GM12878 (cell line): Measurements from ENCODE around the gene CPLANE2.

Source experiments
- CBX3 ChIP-seq: fragments of 200-600 bp; sonication (generic); IDR thresholded peaks from 2 replicates; pipeline ENCODE4 v1.6.1; 2016; ENCODE audit warnings: low read depth, borderline replicate concordance
- DPF2 ChIP-seq: fragments of 450-650 bp; IDR thresholded peaks from 2 replicates; pipeline ENCODE4 v1.6.1; 2017; ENCODE audit warnings: mild to moderate bottlenecking
- EP300 ChIP-seq, 2 experiments: fragments of 150-350 bp in 1 of 2; IDR thresholded peaks; 2 replicates each; pipeline ENCODE4 v1.6.1; 2011 to 2012; ENCODE audit warnings: low read depth in 2 of 2, low read length in 2 of 2, borderline replicate concordance in 1 of 2, improper control_type of control experiment in 1 of 2, inconsistent platforms in 1 of 2; ENCODE audit not compliant: control insufficient read depth in 1 of 2
- MYC ChIP-seq: IDR thresholded peaks from 2 replicates; pipeline ENCODE4 v1.6.1; 2011; ENCODE audit warnings: mild to moderate bottlenecking, low read length, moderate library complexity, inconsistent platforms; ENCODE audit not compliant: insufficient read depth, insufficient replicate concordance, insufficient read length, severe bottlenecking
- PAX5 ChIP-seq: IDR thresholded peaks from 2 replicates; pipeline ENCODE4 v1.6.1; 2011; ENCODE audit warnings: low read depth, low read length, borderline replicate concordance
- POLR2AphosphoS5 ChIP-seq: IDR thresholded peaks from 2 replicates; pipeline ENCODE4 v1.6.1; 2011; ENCODE audit warnings: mild to moderate bottlenecking, low read length, inconsistent platforms
- SUZ12 ChIP-seq: fragments of 200-600 bp; sonication (generic); IDR thresholded peaks from one replicate; pipeline ENCODE4 v1.6.1; 2018; ENCODE audit warnings: antibody characterized with exemption, mild to moderate bottlenecking; ENCODE audit not compliant: unreplicated experiment
- TCF7 ChIP-seq: IDR thresholded peaks from 2 replicates; pipeline ENCODE4 v1.6.1; 2014; ENCODE audit warnings: antibody characterized with exemption, borderline replicate concordance
- ZNF207 ChIP-seq: fragments of 450-650 bp; IDR thresholded peaks from 2 replicates; pipeline ENCODE4 v1.6.1; 2014; ENCODE audit warnings: antibody characterized with exemption, mild to moderate bottlenecking, borderline replicate concordance
- TF ChIP-seq, protein P1 (sequence below): fragments of 450-650 bp; IDR thresholded peaks from 2 replicates; pipeline ENCODE4 v1.6.1; 2017; ENCODE audit warnings: mild to moderate bottlenecking
- TF ChIP-seq, protein P2 (sequence below), 3 experiments: IDR thresholded peaks in 2 of 3; conservative IDR thresholded peaks in 1 of 3; 2 replicates each; pipeline ENCODE4 v1.5.1; 2011; ENCODE audit warnings: low read depth in 3 of 3, low read length in 3 of 3, mild to moderate bottlenecking in 3 of 3, control low read depth in 2 of 3, moderate library complexity in 2 of 3, inconsistent platforms in 1 of 3, mixed read lengths in 1 of 3; ENCODE audit not compliant: control insufficient read depth in 2 of 3, insufficient read depth in 1 of 3; ENCODE audit errors: extremely low read depth in 1 of 3

DNA sequence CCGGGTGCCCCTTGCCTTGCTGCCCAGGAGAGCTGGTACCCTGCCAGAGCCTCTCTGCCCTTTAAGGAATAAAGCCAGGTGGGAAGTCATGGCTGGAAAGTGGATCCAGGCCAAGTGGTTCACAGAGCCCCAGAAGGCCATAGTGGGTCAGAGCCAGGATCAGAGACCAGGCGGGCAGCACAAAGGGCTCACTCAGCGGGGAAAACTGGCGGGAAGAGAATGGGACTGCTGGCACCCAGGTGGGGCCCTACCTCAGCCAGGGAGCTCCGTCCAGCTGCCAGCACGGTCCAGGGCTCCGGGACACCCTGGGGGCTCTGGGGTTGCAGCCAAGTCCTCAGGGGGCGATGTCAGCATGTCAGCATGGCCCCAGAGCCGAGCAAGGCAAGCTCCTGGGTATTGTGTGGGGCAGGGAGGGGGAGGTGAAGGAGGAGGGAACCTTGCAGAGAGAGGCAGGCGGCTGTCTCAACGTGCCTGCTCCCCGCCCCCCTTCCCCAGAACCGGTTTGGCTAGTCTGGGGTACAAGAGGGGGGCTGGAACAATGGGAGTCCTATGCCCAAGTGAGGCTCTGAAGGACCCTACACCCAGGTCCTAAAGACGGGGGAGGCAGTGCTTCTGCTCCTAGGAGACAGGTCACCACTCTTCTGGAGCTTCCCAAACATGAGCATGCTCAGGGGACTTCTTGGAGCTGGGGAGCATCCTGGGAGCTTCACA is 24.6 kb downstream of the CPLANE2 start, which contains the start of gene ARHGEF19:
- TF ChIP-seq CBX3 (no peak), POLR2AphosphoS5 (no peak), PAX5 (no peak), ZNF207 (no peak), EP300 (IDR thresholded peaks at IDR 0.05; ENCODE audit: borderline replicate concordance in 1 of 2, control insufficient read depth in 1 of 2, low read depth in 2 of 2, low read length in 2 of 2) (no peak), SUZ12 (no peak), MYC (no peak), DPF2 (no peak), TCF7 (no peak)
- TF ChIP-seq, protein P1, sequence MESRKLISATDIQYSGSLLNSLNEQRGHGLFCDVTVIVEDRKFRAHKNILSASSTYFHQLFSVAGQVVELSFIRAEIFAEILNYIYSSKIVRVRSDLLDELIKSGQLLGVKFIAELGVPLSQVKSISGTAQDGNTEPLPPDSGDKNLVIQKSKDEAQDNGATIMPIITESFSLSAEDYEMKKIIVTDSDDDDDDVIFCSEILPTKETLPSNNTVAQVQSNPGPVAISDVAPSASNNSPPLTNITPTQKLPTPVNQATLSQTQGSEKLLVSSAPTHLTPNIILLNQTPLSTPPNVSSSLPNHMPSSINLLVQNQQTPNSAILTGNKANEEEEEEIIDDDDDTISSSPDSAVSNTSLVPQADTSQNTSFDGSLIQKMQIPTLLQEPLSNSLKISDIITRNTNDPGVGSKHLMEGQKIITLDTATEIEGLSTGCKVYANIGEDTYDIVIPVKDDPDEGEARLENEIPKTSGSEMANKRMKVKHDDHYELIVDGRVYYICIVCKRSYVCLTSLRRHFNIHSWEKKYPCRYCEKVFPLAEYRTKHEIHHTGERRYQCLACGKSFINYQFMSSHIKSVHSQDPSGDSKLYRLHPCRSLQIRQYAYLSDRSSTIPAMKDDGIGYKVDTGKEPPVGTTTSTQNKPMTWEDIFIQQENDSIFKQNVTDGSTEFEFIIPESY = no peak
- TF ChIP-seq, protein P2, sequence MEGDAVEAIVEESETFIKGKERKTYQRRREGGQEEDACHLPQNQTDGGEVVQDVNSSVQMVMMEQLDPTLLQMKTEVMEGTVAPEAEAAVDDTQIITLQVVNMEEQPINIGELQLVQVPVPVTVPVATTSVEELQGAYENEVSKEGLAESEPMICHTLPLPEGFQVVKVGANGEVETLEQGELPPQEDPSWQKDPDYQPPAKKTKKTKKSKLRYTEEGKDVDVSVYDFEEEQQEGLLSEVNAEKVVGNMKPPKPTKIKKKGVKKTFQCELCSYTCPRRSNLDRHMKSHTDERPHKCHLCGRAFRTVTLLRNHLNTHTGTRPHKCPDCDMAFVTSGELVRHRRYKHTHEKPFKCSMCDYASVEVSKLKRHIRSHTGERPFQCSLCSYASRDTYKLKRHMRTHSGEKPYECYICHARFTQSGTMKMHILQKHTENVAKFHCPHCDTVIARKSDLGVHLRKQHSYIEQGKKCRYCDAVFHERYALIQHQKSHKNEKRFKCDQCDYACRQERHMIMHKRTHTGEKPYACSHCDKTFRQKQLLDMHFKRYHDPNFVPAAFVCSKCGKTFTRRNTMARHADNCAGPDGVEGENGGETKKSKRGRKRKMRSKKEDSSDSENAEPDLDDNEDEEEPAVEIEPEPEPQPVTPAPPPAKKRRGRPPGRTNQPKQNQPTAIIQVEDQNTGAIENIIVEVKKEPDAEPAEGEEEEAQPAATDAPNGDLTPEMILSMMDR (IDR thresholded peaks at IDR 0.05 in 2 of 3, conservative IDR thresholded peaks at IDR 0.05 in 1 of 3; ENCODE audit: control insufficient read depth in 2 of 3, extremely low read depth in 1 of 3, insufficient read depth in 1 of 3, low read depth in 3 of 3, low read length in 3 of 3) = no peak
